AG10803 (cell line): ENCODE data around the gene ARHGAP33.
"Not testable (repeated sequence)": the region's sequence is repeated elsewhere in the genome, so short reads cannot be mapped to it uniquely, and the experiment has no call there.

ENCODE experiments used
- DNase-seq: peaks from one replicate; pipeline ENCODE4 v3.0.0; 2010; ENCODE audit warnings: low read depth
- H3K4me3 ChIP-seq: 2 replicates; pipeline ENCODE4 v1.5.1; 2011; ENCODE audit warnings: mild to moderate bottlenecking, low read length, control low read depth
- TF ChIP-seq, protein P1 (sequence below): conservative IDR thresholded peaks from 2 replicates; pipeline ENCODE4 v1.5.1; 2011; ENCODE audit warnings: mild to moderate bottlenecking, low read length, control low read depth, inconsistent platforms

The ARHGAP33 gene

DNA sequence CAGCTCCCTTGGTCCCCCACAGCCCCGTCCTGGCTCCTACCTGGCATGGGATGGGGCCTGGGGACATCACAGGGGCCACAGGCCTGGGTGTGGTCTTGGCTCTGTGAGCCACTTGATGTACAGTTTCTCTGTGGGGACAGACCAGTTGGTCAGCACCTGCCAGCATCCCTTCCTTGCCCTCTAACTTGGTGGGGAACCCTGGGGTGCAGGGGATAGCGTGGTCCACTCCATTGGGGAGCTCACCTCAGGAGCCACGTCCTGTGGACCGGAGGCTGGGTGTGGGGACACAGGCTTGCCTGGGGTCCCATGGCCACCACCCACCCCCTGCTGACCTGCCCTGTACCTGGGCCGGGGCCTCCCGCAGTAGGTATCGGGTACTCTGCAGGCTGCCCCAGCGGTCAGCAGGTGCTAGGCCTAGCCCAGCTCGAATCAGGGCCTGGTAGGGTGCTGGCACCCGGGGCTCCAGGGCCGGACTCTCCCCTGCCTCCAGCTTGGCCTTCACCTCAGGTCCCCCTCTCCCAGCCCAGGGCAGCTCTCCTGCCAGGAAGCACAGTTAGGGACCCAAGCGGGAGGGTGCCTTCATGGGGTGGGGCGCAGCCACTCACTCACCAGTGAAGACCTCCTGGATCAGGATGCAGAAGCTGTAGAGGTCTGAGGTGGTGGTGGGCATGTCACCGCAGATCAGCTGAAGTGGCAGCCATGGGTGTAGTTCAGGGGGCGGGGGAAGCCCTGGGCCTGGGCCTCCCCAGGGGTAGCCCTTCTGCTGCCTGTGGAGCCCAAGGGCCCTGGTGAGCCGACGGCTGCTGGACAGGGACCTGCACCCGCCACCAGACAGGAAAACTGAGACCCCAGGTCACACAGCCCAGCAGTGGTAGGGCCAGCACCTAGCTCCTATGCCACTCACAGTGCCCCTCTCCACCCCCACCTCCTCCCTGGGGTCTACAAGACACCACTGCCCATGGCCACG lies 14.9 kb downstream of the ARHGAP33 start:
- TF ChIP-seq, protein P1, sequence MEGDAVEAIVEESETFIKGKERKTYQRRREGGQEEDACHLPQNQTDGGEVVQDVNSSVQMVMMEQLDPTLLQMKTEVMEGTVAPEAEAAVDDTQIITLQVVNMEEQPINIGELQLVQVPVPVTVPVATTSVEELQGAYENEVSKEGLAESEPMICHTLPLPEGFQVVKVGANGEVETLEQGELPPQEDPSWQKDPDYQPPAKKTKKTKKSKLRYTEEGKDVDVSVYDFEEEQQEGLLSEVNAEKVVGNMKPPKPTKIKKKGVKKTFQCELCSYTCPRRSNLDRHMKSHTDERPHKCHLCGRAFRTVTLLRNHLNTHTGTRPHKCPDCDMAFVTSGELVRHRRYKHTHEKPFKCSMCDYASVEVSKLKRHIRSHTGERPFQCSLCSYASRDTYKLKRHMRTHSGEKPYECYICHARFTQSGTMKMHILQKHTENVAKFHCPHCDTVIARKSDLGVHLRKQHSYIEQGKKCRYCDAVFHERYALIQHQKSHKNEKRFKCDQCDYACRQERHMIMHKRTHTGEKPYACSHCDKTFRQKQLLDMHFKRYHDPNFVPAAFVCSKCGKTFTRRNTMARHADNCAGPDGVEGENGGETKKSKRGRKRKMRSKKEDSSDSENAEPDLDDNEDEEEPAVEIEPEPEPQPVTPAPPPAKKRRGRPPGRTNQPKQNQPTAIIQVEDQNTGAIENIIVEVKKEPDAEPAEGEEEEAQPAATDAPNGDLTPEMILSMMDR, result no peak
- DNase-seq, result no peak

DNA sequence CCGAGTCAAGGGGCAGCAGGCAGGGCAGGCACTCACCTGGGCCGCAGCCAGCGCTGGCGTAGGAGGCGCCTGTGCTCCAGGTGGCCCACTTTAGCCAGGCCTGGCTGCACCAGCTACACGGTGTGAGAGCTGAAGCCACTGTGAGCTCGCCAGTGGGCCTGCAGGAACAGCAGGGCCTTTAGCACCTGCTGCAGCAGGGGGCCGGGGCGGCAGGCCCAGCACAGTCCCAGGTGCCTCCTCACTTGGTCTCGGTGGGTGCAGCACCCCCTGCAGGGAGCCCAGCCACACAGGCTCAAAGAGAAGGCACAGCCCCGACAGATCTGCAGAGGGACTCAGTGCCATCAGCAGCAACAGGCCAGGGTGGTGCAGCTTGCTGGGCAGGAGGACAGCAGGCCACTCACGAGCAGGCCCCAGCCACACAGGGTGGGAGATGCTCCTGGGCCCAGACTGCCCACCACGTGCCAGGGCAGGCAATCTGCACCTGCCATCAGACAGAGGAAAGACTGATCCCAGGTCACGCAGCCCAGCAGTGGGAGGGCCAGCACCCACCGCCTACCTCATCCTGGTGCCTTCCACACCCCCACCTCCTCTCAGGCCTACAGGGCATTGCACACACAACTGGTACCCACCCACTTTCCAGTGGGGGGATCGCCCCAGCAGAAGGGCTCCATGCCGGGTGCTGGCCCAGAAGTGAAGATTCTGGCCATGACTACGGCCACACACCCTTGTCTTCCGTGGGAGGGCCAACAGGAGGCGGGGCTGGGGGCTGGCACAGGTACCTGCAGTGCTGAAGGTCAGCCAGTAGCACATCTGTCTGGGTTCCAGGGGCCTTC lies 15.8 kb downstream of the ARHGAP33 start:
- TF ChIP-seq, protein P1, result no peak
- DNase-seq, result no peak

More for the DNA sequence above, 14.9 kb downstream of the ARHGAP33 start:
- H3K4me3 ChIP-seq, result no peak overlapping the region

DNA sequence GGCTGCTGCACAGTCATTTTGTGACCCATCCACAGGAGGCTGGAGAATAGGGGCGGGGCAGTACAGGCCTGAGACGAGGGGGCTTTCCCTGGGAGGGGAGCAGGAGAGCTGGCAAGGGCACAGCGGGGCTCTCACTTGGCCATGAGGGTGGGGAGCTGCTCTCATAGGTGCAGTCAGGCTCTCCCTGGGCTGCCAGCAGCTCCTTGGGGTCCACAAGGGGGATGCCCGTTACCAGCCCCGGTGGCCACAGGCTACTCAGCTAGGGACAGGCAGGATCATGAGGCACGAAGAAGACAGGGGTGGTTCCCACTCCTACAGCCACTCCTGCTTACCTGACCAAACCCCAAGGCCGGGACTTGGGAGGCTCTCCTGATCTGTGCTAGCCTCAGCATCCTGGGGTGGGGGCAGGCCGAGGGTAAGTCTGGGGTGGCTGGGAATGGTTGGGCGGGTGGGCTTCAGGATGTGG lies 16.5 kb downstream of the ARHGAP33 start:
- TF ChIP-seq, protein P1, result no peak
- DNase-seq, result no peak

More for the DNA sequence above, 15.8 kb downstream of the ARHGAP33 start:
- H3K4me3 ChIP-seq, result no peak overlapping the region

DNA sequence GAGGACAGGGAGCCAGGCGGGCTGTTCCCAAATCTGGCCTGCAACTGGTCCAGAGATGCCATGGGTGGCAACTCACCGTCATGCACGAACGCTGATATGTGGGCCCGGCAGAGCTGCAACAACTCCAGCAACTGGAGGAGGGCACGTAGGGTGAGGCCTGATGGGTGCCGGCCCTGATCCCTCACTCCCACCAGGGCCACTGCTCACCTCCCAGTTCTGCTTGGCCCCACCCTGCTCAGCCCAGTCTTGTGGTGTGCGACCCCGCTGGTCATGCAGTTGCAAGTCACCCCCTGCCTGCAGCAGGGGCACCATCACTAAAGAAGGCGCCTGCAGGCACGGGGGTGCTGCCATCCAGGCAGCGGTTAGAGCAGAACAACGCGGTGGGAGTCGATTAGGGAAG lies 16.9 kb downstream of the ARHGAP33 start:
- TF ChIP-seq, protein P1, result no peak
- H3K4me3 ChIP-seq, result no peak overlapping the region

More for the DNA sequence above, 16.5 kb downstream of the ARHGAP33 start:
- no peak overlapping the region for H3K4me3 ChIP-seq

DNA sequence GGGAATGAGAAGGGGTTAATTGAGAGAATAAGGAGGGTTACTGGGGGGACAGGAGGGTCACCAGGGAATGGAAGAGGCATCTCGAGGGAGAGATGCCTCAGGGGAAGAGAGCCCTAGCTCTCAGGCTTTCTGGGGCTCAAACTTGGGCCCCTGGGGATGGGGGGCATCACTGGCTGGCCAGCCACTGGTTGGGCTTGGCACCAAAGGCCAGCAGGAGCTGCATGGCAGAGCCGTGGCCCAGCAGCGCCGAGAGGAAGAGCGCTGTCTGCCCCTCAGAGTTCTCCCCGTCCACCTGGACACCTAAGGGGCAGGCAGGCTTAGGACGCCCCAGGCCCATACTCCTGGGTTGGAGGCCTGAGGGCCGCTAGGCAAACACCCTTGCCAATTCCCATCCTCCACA lies 17.5 kb downstream of the ARHGAP33 start:
- TF ChIP-seq, protein P1, result no peak
- H3K4me3 ChIP-seq, result no peak overlapping the region
- DNase-seq, result no peak

More for the DNA sequence above, 16.9 kb downstream of the ARHGAP33 start:
- no peak for DNase-seq

DNA sequence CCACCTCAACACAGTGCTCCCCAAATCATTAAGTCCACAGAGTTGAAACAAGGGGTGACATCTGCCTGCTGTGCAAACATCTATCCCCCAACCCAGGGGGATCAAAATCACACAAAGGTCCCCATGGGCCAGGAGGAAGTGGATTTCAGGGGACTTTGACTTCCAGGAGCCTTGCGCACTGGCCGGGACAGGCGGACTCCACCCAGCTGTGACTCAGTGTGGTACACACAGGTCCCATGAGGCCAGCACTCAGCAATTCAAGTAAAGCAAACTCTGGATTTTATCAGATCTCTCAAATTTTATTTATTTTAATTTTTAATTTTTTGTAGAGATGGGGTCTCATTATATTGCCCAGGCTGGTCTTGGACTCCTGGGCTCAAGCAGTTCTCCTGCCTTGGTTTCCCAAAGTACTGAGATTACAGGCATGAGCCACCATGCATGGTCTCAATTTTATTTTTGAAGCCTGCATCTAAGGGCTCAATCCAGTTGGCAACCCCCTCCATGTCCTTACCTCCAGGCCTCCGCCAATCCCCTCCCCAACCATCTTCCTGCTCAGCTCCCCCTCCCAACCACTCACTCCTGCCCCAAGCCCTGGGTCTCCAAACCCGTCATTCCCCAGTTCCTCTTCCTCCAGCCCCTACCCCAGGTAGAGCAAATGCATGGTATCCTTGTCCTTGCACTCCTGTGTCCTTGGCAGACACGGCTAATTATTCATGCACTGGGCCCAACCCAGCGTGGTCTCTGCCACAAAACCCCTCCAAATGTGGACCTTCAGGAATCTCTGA lies 18.2 kb downstream of the ARHGAP33 start:
- H3K4me3 ChIP-seq, result no peak overlapping the region
- TF ChIP-seq, protein P1, result no peak
- peak; percentile 24 for DNase-seq

DNA sequence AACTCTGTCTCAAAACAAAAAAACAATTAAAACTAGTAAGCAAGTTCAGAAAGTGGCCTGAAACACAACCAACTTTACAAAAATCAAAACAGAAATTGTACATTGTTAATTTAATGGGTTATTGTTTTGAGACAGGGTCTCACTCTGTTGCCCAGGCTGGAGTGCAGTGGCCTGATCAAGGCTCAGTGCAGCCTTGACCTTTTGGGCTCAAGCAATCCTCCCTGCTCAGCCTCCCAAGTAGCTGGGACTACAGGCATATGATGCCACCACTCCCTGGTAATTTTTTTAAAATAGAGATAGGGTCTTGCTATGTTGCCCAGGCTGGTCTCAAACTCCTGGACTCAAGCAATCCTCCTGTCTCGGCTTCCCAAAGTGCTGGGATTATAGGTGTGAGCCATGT lies 20.2 kb downstream of the ARHGAP33 start:
- DNase-seq, H3K4me3 ChIP-seq: not testable (repeated sequence)
